Retinal pigment epithelial cell (primary cell): ENCODE measurements around the gene IFT74.
A peak's percentile ranks its signal among the peaks of the same experiment; 100 is the strongest.

Experiments
- DNase-seq: peaks from one replicate; pipeline ENCODE4 v3.0.0-alpha.2; 2010; ENCODE audit warnings: low read depth
- H3K4me3 ChIP-seq: 2 replicates; pipeline ENCODE4 v1.5.1; 2011; ENCODE audit warnings: mild to moderate bottlenecking, low read length, control low read depth, moderate library complexity
- CTCF ChIP-seq: conservative IDR thresholded peaks from 2 replicates; pipeline ENCODE4 v1.5.1; 2011; ENCODE audit warnings: low read depth, low read length, control low read depth, inconsistent platforms

The IFT74 gene

GRCh38 chr9:27059907-27060306, 103.7 kb downstream of the IFT74 start:
- no peak for DNase-seq
- no peak overlapping the region for H3K4me3 ChIP-seq
- no peak for TF ChIP-seq CTCF

GRCh38 chr9:27065288-27065687, 109.1 kb downstream of the IFT74 start:
- no peak for TF ChIP-seq CTCF
- no peak overlapping the region for H3K4me3 ChIP-seq
- DNase-seq = no peak

- no peak overlapping the region for H3K4me3 ChIP-seq
- TF ChIP-seq CTCF = no peak
- DNase-seq = no peak
Measured at GRCh38 chr9:27073841-27074728, 117.9 kb downstream of the IFT74 start.

- no peak overlapping the region for H3K4me3 ChIP-seq
- TF ChIP-seq CTCF = no peak
- DNase-seq = no peak
Measured at GRCh38 chr9:27078685-27079084, 122.5 kb downstream of the IFT74 start.

- H3K4me3 ChIP-seq = no peak overlapping the region
- no peak for TF ChIP-seq CTCF
- DNase-seq = no peak
Measured at GRCh38 chr9:27085456-27085855, 129.2 kb downstream of the IFT74 start.

GRCh38 chr9:27086818-27087680, 130.8 kb downstream of the IFT74 start:
- TF ChIP-seq CTCF = no peak
- DNase-seq = peak; percentile 24
- no peak overlapping the region for H3K4me3 ChIP-seq
